Tibial nerve (tissue), 4 donors: ENCODE measurements around the gene PANX1.

Source experiments
- CTCF ChIP-seq, 5 experiments: fragments of 200-600 bp in 3 of 5; fragments of 450-650 bp in 2 of 5; sonication (generic) in 3 of 5; IDR thresholded peaks; one replicate each; pipeline ENCODE4 v1.5.1; 2016 to 2019; ENCODE audit warnings: antibody characterized with exemption in 5 of 5, mild to moderate bottlenecking in 3 of 5, moderate library complexity in 2 of 5
- EP300 ChIP-seq, 2 donors: sonication (generic); formaldehyde crosslinking; IDR thresholded peaks; one replicate each; pipeline ENCODE4 v1.6.1; 2017; ENCODE audit warnings: antibody characterized with exemption in 2 of 2, mild to moderate bottlenecking in 1 of 2
- POLR2A ChIP-seq, 2 donors: fragments of 450-650 bp; IDR thresholded peaks; one replicate each; pipeline ENCODE4 v1.6.1; 2017; ENCODE audit warnings: antibody characterized with exemption in 2 of 2, mild to moderate bottlenecking in 2 of 2, moderate library complexity in 2 of 2

GRCh38 chr11:94117871-94118270 is 10.8 kb upstream of the PANX1 start:
- TF ChIP-seq EP300 (IDR thresholded peaks at IDR 0.05) (no peak), CTCF (IDR thresholded peaks at IDR 0.05) (no peak), POLR2A (IDR thresholded peaks at IDR 0.05) (no peak)
